MV-4-11 (cell line): ENCODE measurements around the gene RCN1.
"Not testable (repeated sequence)": the region's sequence is repeated elsewhere in the genome, so short reads cannot be mapped to it uniquely, and the experiment has no call there.

Source experiments
- DNase-seq: peaks from one replicate; lab custom pipeline; 2025; lab: John Stamatoyannopoulos, UW

The RCN1 gene

DNA sequence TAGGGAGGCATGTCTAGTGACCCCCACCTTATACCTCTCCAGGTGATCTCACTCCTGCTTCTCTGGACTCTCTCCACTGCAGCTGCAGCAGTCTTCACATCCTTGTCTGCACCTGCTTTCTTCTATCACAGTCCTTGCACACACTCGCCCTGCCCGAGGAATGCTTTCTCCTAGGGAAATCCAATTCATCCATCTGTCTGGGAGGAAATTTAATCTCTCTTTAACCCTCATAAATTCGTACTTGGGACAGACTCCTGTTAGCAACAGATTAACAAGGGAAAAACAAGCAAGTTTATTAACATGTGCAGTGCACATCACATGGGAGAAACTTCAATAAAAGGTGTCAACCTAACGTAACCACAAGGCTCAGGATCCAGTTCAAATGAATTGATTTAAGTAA is 11.3 kb upstream of the RCN1 start:
- no peak for DNase-seq

DNA sequence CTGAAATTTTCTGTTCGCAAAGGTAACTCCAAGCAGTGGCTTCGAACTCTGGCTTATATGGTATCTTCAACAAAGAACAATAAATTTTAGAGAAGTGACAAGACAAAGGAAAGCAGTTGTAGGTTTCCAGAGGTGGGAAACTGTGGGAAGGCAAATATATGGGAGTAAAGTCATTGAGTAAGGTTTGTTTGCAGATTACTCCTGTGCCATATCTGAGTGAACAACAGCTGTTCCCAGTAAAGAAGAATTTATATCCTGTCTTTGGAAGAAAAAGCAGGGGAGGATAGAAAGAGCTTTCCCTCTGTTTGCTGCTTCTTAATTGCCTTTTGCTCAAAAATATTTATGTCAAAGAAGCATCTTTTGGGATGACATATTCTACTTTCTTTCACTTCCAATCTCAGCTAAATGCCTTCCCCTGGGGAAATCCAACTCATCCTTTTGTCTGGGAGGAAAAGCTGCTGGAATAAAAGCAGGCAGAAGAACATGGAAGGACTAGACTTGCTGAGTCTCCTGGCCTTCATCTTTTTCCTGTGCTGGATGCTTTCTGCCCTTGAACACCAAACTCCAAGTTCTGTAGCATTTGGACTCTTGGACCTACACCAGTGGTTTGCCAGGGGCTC is 10.4 kb upstream of the RCN1 start:
- no peak for DNase-seq

DNA sequence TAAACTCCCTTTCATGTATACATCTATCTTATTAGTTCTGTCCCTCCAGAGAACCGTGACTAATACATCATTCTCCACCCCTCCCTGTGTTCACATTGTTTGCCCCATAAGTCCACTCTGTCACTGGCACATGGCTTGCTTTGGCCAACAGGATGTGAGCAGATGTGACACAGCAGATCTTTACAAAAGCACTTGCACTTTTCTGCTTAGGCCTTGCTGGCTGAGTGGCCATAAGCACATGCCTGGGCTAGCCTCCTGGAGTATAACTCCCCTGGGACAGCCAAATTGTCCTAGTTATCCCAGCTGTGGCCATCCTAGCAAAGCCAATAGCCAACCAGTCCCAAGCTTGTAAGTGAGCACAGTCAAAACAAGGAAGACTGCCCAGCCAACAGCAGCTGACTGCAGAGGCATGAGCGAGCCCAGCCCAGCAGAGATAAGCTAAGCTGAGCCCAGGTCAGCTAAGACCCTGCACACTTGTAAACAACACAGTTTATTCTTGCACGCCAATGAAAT is 9.7 kb upstream of the RCN1 start:
- no peak for DNase-seq

DNA sequence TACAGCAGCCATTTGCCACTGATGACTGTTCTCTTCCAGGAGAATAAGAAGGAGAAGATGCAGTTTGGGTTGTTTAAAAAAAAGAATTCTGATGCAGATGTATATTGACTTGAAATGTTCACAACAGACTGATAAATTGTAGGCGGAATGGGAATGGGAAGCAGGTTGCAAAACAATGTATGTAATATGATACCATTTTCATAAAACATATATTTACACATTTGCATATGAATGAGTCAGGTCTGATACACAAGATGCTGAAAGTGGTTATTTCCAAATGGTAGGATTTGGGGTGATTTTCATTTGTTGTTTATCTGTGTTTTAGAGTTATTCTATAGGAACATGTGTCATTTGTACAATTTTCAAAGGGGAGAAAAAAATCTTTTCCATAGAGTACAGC is 9.0 kb upstream of the RCN1 start:
- no peak for DNase-seq

DNA sequence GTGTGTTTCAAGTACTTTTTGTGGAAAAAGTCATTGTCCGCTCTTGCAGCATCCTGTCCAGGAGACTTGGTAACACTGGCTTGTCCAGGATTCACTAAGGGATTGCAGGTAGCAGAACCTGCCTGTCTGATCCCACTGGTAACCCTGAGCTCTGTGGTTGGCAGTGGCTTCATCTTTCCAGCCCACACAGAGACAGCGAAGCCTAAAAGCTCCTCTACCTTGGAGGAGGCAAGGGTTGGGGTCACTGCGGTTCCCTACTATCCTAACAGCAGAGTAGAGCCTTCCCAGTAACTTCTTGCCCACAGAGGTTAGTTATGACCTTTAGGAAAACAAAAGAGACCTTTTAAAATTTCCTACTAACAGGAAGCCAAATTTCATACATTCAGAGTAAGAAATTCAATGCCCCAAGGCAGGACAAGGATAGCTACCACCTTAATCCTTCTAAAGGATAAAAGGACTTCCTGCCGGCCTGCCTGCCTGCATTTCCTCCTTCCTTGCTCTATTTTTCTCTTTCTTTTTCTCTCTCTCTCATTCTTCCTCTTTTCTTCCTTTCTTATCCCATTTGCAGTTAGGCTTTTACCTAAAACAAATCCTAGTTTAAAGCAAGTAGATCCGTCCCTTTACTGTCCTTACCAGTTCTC is 8.4 kb upstream of the RCN1 start:
- no peak for DNase-seq

DNA sequence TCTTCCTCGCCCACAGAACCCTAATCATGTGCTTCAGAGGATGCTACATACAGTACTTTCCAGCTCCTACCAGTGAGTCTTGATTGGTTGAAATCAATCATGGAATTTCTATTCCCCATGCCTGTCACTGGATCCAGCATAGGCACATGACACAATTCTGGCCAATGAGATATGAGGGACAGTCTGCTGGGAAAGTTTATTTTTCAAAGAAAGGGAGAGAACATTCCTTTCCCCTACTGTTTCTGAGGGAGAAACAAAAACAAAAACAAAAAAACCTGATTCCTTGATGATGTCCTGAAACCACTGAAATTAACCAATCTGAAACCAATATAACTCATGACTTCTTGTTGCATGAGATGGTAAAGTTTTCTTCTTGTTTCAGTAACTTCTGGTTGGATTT is 3.3 kb upstream of the RCN1 start:
- DNase-seq: no peak

DNA sequence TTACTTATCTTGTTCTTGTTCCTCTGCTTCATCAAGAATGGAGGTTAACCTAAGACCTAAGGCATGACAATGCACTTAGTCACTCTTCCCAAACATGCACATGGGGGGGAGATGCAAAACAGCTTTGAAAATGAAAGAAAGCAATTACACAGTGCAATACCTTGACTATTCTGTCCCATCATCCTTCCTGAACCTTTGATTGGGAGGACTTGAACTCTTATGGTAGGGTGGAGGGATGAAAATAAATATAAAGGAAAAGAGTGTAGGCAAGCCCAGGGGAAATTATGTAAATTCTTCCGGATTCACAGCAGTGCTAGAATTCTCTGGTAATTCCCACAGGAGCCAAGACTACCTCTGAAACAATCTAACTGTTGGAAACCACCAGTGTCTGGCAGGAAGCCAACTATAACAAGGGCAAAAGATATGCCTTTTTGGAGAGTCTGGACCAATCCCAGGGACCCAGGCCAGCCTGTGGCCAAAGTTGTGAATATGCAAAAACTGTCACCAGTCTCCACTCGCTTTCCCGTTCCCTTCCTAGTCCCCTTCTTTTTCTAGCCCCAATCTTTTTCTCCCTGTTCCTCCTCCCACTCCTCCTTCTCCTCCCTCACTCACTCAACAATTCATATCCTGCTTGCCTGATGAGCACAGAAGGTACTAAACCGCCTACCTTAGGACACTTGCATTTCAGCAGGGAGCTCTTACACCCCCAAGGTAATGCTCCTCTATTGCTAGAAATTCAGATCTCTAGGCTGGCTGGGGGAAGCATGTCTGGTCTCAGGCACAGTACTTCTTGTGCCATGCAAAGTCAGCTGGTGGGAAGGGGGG is 2.5 kb upstream of the RCN1 start:
- DNase-seq: peak; percentile 12

DNA sequence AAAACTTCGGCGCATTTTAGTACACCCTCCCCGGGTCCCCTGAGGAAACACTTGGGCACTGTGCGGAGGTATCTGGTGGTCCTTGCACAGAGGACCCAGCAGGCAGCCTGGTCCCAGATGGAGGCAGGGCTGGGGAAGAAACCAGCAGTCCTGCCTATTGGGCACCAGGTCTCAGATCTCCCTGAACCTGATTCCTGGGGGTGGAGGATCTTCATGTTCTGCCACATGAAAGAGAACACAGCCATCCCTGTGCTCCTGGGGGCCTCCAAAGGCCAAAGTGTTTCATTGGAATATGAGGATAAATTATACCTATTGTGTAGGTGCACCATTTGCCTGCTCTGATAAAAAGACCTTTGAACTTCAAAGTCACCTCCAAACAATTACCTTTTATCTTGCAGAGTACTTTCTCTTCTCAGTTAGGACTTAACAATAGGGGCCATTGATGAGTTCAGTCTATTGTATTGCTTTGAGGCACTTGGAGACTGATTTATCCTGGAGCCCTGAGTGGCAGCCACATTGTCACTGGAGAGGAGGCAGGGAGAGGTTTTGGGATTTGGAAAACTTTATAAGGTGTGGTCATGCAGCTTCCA is 1.8 kb downstream of the RCN1 start:
- no peak for DNase-seq

DNA sequence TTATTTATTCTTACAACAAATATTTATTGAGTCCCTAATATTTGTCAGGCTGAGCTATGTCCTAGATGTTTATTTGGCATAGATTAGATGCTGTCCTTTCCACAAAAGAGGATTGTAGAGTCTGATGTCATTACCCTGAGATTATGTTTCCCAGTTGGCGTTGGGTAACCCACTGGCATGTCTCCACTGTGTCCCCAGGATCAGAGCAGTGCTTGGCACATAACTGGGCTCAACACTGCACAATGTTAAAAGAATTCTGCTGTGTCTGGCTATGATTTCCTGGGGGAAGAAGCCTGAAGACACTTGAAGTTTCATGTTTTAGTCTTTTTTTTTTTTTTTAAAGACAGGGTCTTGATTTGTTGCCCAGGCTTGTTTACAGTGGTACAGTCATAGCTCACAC is 4.0 kb downstream of the RCN1 start:
- DNase-seq: no peak

DNA sequence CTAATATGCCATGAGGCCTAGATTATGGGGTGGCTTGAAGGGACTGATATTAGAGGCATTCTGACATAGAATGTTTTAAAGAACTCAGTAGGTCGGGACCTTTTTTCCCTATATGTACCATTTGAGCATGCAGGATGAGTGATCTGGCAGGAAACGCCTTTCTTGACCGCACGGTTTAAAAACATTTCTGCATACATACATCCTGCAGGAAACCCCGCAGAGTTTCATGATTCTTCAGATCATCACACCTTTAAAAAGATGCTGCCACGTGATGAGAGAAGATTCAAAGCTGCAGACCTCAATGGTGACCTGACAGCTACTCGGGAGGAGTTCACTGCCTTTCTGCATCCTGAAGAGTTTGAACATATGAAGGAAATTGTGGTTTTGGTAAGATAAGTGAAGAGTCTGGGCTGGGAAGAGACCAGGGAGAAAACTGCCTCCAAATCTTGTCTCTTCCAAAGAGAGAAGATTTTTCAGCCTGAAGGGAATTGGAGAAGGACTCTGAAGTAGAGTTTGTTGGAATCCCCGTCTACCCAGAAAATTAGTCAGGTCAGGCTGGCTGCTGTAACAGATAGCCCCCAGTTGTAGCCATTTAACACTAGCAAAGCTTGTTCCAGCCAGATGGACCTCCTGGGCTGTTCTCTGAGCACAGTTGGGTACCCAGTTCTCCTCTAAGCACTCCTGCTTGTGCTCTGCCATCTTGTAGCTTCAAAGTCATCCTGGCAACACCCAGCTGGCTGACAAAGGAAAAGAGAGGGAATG is 7.4 kb downstream of the RCN1 start:
- DNase-seq: no peak

DNA sequence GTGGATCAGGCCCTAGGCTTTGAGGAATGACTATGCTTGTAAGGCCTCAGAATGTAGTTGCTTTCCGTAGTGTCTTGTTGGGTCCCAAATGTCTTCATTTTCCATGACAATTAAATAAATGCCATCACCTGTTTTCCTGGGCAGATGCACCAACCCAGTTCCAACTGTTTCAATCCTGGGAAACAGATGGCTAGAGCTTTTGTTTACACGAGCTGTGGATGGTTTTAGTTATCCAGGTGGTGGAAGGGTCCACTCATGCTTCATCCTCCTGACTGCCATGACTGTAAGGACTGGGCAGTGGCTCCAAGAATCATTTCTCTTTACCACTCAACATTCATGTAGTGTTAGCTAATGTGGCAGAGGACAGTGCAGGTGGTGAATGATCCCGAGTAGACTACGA is 8.6 kb downstream of the RCN1 start:
- DNase-seq: no peak

DNA sequence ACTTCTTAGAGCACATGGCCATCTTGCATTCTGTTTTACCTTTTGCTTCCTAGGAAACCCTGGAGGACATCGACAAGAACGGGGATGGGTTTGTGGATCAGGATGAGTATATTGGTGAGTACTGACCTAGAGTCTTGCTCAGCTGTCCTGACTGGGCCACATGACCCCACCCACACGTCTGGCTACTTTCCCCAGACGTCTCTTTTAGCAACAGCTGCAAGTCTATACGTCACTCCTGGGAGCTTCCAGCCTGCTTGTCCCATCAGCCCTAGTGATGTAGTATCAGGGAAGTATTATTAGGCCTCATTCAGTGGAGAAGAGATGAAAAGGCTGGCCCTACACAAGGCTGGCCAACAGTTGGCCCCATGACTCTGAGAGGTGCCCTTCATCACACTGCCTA is 9.6 kb downstream of the RCN1 start:
- no peak for DNase-seq

DNA sequence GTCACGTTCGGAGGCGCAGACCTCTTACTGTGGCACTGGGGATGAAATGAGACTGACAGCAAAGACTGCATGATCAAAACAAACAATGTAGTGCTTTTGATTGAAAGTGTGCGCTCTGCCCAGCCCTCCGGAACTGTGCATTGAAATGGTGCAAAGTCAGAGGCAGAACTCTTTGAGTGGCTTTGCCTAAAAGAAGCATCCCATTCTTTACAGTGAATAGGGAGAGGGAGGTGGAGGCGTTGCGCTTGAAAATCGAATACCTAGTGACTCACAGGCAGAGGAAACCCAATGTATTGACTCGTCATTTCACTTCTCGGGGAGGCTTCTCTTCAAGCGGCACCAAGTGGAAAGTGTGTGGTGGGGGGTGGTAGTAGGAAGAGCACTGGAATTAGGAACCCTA is 10.9 kb downstream of the RCN1 start:
- DNase-seq: no peak

DNA sequence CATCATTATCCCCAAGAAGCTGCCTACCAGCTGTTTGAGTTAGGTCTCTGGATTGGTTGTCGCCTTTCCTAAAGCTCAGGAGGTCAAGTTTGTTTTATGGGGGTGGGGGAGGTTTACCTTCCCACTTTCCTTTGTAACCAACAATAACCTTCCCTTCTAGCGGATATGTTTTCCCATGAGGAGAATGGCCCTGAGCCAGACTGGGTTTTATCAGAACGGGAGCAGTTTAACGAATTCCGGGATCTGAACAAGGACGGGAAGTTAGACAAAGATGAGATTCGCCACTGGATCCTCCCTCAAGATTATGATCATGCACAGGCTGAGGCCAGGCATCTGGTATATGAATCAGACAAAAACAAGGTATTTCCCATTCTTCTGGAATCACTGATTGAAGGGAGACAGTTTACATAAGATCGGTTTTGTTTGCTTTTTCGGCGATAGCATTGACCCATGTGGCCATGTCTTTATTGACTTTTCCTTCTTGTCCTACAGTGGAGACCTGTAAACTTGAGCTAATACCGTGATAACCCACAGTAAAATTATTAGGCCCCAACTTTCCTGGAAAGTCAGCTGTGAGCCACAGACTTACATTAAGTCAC is 12.3 kb downstream of the RCN1 start:
- not testable (repeated sequence) for DNase-seq

DNA sequence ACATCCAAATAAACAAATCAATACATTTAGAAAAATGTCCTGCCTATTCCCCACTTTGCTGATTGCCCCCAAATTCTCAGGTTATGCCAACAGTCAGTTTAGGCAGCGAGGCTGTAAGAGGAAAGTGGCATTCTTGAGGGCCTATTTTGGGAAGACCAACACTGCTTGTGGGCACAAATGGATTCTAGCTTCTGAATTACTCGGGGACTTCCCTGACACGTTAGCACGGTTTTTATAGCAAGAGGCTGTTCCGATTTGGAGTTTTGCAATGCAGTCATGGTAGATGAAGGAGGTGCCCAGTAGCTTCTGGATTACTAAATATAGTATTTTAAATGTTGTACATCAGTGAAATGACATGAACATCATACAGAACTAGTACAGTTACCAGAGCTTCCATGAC is 13.1 kb downstream of the RCN1 start:
- peak; percentile 43 for DNase-seq

DNA sequence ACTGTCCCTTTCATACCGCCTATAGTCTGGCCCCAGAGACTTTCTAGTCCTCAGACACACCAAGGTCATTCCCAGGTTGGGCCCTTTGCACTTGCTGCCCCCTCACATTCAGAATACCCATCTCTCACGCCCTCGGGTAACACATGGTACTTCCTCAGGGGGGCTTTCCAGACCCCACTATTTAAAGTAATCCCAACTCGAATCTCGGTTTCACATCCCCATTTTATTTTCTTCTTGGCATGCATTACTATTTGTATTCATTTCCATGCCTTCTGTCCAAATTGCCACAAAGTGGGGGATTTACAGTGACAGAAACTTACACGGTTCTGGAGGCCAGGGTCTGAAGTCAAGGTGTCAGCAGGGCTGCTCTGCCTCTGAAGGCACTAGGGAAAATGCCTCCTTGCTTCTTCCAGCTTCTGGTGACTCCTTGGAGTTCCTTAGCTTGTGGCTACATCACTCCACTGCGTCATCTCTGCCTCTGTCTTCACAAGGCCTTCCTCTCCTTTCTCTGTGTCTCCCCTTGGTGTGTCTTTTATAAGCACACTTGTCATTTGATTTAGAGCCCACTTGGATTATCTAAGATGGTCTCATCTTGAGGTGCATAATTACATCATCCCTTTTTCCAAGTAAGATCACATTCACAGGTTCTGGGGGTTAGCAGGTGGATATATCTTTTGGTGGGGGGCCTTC is 15.1 kb downstream of the RCN1 start:
- DNase-seq: peak; percentile 44

DNA sequence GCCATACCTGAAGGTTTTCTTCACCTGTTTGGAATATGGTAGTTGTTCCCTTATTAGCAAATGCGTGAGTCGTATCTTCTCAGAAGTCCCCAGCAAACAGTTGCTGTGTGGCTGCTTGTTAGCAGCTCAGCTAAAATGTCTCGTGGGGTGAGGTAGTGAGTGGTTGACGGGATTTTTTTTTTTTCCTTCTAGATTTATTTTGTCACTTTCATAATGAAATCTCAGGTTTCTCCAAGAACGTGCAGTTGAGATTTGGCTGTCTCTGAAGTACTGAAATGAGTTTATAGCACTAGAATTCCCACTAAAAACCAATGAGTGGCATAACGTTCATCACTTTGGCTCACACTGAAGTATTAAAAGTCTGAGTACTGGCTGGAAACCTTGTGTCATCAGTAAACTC is 16.8 kb downstream of the RCN1 start:
- no peak for DNase-seq

DNA sequence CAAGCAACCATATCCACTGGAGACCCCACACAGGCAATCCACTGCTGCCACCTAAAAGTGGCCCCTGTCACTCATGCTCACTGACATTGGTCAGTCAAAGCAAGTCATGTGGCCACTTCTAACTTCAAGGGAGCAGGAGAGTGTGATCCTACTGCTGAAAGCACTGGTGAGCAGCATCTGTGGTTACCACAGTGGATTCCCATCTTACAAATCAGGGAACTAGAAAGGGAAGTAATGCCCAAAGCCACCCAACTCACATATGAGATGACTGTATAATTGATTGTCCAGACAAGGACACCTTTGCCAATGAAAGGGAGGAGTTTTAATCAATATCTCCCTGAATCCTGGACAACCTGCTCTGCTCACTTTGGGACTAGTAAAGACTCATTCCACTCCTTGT is 17.7 kb downstream of the RCN1 start:
- DNase-seq: peak; percentile 21

DNA sequence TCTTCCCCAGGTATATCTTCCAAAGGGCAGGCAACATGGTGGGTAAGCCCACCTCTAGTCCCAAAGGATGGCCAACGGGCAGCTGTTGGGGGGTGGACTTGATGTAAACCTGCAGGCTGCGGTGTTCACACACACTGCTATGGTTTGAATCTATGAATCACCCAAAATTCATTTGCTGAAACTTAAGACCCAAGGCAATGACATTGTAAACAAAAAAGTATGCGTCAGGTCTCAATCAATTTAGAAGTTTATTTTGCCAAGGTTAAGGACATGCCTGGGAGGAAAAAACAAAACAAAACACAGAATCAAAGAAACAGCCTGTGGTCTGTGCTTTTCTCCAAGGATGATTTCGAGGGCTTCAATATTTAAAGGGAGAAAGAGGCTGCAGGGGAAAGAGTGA is 18.3 kb downstream of the RCN1 start:
- no peak for DNase-seq

DNA sequence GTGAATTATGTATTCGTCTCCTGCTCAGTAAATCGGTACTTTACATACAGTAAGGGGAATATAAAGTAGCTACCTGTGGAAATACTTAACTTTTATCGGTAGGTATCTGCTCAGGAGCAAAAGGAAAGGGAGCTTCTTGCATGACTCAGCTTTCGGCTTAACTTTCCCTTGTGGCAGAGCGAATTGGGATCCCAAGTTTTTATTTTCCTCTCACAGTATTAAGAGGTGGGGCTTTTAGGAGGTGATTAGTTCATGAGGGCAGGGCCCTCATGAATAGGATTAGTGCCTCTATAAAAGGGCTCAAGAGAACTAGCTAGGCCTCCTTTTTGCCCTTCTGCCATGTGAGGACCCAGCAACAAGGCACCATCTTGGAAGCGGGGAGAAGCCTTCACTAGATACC is 18.7 kb downstream of the RCN1 start:
- no peak for DNase-seq

DNA sequence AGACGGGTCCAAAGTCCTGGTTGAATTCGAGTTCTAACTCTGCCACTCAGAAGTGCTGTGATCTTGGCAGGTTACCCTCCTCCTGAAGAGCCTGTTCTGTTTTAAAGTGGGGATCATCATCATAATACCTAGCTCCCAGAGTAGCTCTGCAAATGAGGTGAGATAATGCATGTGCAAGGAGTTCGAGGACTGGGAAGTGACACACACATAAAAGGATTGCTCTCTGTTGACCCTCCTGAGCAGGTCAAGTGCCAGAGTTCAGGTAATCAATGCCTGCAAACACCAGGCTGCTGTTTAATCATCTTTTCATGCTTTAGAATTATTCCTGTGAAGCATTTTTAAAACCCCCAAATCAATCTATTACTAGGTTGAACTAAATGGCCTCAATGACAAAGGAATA is 19.9 kb downstream of the RCN1 start:
- no peak for DNase-seq
